Uterus (tissue), 2 donors: ENCODE measurements around the gene TDRD10.

ENCODE experiments used
- CTCF ChIP-seq, 4 experiments: fragments of 200-600 bp in 2 of 4; fragments of 450-650 bp in 2 of 4; sonication (generic) in 2 of 4; IDR thresholded peaks; one replicate each; pipeline ENCODE4 v1.5.1; 2016 to 2019; ENCODE audit warnings: antibody characterized with exemption in 4 of 4, mild to moderate bottlenecking in 2 of 4, moderate library complexity in 1 of 4
- POLR2A ChIP-seq, 2 donors: fragments of 450-650 bp; IDR thresholded peaks; one replicate each; pipeline ENCODE4 v1.6.1; 2016; ENCODE audit warnings: antibody characterized with exemption in 2 of 2, mild to moderate bottlenecking in 1 of 2, moderate library complexity in 1 of 2

- TF ChIP-seq CTCF (IDR thresholded peaks at IDR 0.05) (no peak), POLR2A (IDR thresholded peaks at IDR 0.05) (no peak)
These were observed 25.2 kb upstream of the TDRD10 start for GRCh38 chr1:154476791-154477190.
